GM19023 (cell line): ENCODE data around the gene ARF1.
A peak's percentile ranks its signal among the peaks of the same experiment; 100 is the strongest.
"Not testable (repeated sequence)": the region's sequence is repeated elsewhere in the genome, so short reads cannot be mapped to it uniquely, and the experiment has no call there.

Source experiments
- ATAC-seq: cut with Tn5 transposase; IDR thresholded peaks from one replicate; pipeline ENCODE4 v1.9.1; 2021; ENCODE audit warnings: mild to moderate bottlenecking, moderate library complexity; ENCODE audit not compliant: unreplicated experiment

Gene ARF1

GRCh38 chr1:228100822-228101613 lies 18.5 kb downstream of the ARF1 start:
- no peak for ATAC-seq

GRCh38 chr1:228101614-228101993 lies 19.1 kb downstream of the ARF1 start:
- ATAC-seq: no peak

DNA sequence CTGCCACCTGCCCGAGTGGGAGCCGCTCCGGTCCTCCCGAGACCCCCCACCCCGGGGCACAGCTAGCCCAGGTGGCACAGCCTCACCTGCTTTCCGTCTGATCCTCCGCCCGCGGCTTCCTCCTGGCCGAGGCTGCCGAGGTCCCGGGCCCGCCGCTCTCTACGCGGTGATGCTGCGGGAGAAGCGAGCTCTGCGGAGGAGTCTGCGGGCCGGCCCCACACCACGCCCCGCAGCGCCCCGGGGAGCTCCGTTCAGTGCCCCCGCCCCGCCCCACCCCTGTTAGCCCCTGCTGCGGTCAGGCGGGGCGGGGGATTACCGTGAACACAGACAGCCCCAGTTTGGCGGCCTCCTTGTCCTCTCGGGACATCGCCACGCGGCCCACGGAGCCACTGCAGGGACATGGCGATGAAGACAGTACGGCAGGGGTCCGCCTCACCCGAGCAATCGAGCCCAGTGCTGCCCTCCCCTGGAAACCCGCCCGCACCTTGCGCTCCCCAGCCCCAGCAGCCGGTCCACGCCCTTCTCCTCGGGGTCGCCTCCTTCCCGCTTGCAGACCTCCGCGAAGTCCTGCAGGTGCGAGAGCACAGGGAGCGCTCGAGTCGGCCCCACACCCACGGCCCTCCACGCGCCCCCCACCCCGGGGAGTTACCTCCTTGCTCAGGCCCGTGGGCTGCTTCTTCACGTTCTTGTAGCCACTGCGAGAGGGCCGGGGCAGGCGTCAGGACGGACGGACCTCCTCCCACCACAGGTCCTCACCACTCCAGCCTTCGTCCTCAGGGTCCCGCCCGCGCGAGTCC lies 19.7 kb downstream of the ARF1 start:
- peak; percentile 26 for ATAC-seq

GRCh38 chr1:228102791-228103620 lies 20.5 kb downstream of the ARF1 start, which contains the start of gene C1orf35:
C1orf35 (minus strand) TSS chr1:228103325; CDS start chr1:228103227, 98 bp downstream.
- peak; percentile 76 for ATAC-seq

- no peak for ATAC-seq
Observed at GRCh38 chr1:228104526-228105269, 22.2 kb downstream of the ARF1 start.

- no peak for ATAC-seq
Observed at GRCh38 chr1:228105270-228105995, 22.9 kb downstream of the ARF1 start.

- no peak for ATAC-seq
Observed at GRCh38 chr1:228105996-228106799, 23.7 kb downstream of the ARF1 start.

DNA sequence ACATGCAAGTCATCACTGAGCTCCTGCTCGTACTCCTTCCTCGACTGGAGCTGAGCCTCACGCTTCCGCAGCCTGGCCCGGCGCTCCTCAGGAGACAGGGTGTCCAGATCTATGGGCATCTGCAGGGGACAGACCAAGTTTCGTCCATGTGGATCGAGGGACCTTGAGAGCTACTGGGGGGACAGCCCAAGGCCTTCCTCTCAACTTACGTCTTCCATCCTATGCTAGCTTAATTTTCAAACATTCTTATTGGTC lies 24.2 kb downstream of the ARF1 start:
- no peak for ATAC-seq

DNA sequence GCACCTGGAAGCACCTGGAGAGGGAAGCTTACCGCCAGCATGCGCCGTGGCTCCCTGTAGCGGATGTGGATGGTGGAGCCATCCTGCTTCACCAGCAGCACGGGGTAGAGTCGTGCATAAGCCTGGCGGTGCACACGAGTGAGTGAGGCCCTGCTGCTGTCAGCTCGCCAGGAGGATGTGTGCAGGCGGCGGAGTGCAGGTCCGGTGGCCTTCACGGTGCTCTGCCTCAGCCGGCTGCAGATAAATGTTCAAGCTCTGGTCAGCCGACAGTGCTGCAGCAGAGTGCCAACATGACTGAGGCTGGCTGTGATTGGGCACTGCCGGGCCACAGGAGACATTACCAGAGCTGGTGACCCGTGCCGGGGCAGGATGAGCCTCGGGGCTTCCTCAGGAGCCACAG lies 25.1 kb downstream of the ARF1 start:
- ATAC-seq: no peak

GRCh38 chr1:228108055-228108690 lies 25.7 kb downstream of the ARF1 start:
- ATAC-seq: no peak

DNA sequence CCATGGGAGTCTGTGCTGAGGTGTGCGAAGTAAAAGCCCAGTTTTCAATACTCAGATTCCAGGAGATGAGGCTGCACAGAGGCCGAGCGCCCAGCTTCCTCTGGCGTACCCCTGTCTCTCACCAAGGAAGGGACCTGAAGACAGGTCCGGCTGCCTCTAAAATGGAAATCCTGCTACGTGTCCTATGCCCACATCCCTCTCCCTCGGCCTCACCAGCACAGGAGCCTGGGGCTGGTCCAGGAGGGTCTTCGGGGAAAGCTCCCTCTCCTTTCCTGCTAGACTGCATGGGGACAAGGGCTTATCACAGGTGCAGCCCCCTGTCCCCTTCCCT lies 26.2 kb downstream of the ARF1 start:
- no peak for ATAC-seq

GRCh38 chr1:228109073-228109961 lies 26.8 kb downstream of the ARF1 start, which contains the start of gene MRPL55:
MRPL55 (minus strand) TSS chr1:228109299; CDS start chr1:228108260, 1,039 bp downstream.
- peak; percentile 93 for ATAC-seq

DNA sequence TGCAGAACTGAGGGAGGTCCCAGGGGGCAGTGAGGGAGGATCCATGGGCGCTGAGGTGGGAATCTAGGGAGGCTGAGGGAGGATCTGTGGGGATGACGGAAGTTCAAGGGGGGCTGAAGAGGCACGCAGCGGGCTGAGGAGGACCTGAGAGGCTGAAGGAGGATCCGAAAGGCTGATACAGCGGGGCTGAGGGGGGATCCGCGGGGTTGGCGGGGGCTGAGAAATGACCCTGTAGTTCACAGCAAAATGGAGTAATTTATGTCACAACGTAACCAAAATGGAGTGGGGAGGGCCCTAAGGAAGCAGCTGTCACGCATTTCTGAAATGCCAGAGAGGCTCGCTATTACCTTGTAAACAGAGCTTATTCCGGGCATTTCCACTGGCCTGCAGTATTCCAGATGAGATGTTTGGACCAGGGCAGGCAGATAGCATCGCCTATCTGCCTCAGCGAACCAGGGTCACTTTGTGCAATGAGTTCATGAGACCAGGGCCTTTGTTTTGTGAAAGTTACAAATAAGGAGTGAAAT lies 27.5 kb downstream of the ARF1 start:
- no peak for ATAC-seq

- no peak for ATAC-seq
Observed at GRCh38 chr1:228110556-228110955, 28.0 kb downstream of the ARF1 start.

DNA sequence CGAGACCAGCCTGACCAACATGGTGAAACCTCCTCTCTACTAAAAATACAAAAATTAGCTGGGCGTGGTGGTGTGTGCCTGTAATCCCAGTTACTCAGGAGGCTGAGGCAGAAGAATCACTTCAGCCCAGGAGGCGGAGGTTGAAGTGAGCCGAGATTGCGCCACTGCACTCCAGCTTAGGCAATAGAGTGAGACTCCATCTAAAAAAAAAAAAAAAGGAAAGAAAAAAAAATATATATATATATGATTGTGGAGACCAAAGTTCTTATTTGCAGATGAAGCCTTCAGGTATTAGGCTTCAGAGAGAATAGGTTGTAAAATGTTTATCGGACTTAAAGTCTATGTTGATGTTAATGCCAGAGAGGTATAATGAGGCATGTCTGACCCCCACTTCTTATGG lies 28.8 kb downstream of the ARF1 start:
- ATAC-seq: not testable (repeated sequence)

DNA sequence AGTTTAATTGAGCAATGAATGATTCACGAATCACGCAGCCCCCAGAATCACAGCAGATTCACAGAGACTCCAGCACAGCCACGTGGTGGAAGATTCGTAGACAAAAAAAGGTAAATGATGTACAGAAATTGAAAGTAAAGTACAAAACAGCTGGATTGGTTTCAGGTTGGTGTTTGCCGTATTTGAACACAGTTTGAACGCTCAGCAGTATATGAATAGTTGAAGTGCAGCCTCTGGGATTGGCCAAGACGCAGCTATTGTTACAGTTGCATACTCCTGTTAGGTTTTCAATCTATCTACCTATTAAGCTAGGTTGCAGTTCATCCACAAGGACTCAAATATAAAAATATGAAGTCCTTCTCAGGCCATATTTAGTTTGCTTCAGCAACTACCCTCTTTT lies 29.7 kb downstream of the ARF1 start:
- ATAC-seq: no peak

DNA sequence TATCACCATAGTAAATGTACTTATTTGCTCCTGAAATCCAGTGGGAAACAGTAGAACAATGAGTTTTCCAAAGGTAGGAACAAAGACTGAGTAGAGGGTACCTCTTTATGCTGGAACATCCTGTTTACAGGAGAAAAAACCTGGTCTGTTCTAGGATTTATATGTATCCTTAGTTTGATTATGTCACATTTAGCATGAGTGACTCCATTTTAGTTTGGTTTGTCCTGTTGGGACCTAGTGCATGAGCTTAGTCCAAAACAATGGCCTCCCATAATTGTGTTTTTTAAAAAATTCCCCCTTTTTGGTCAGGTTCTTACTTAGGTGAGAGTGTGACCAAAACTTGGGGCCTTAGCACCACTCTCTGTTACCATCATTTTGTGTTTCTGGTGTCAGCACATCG lies 30.1 kb downstream of the ARF1 start:
- no peak for ATAC-seq

DNA sequence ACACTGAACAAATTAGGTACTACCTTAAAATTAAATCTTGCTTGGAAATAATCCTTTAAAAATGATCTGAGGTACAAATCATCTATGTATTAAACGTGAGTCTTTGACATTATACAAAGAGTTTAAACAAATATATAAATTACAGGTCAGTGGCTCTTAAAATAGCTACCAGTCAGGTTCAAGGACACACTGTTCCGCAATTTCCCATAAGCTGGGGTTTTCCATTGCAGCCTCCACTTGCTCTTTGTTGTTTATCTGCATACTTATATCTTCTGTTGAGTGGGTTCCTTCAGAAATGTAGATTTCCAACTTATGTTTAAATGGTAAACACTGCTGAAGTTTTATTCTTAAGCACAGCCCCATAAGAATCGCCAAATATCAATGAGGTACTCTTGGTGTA lies 32.3 kb downstream of the ARF1 start:
- ATAC-seq: no peak
